ENCODE data around the gene PRPS1. TPM values are rescaled to one million over a fixed set of nuclear protein-coding genes. Genes with fewer than 3 reads are reported as not detected.

Gene PRPS1
- total RNA-seq, 1 experiment from 2014 or later: 87.3 TPM

DNA sequence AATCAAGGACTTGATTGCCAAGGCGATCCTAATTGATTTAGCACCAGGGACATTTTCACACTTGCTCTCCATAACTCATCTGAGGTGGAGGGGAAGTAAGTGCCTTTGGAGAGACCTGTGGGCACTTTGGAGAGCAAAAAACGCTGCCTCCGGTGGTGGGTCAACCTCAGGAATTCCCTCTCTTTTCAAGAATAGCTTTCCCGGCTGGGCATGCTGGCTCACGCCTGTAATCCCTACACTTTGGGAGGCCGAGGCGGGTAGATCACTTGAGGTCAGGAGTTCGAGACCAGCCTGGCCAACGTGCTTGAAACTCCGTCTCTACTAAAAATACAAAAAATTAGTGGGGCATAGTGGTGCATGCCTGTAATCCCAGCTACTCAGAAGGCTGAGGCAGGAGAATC is 49.2 kb downstream of the PRPS1 start:
- peak; percentile 28 for DNase-seq (ENCODE audit: low spot score)
- no peak overlapping the region for H3K27ac ChIP-seq (ENCODE audit: low read depth, low read length, poor library complexity, severe bottlenecking)

DNA sequence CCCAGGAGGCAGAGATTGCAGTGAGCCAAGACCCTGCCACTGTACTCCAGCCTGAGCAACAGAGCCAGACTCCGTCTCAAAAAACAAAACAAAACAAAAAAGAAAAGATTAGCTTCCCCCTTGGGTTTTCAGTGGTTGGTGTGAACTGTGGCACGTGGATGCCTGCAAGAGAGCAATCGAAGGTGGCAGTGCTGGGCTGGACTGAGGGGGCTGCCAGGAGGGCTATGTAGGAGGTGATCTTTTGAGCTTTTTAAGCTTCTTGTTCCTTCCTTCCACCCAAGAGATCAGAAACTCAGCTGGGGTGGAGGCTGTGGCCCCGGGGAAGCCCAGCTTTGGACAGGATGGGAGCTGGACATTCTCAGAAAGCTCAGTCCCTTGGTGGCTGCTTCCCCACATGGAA is 49.6 kb downstream of the PRPS1 start:
- H3K9me3 ChIP-seq (ENCODE audit: low read depth, low read length, poor library complexity, severe bottlenecking): no peaks in the 10 kb centered on the region
- H3K27me3 ChIP-seq (replicated peaks; ENCODE audit: insufficient read depth, low read depth, low read length, poor library complexity): peaks cover 6% of the 10 kb centered on the region
- DNase-seq (ENCODE audit: low spot score): no peak
- CTCF ChIA-PET: no interaction called here
- H3K4me3 ChIP-seq (ENCODE audit: low read depth, low read length, poor library complexity, severe bottlenecking): no peak overlapping the region
- POLR2A ChIA-PET (ENCODE audit: low non-redundant PET): no interaction called here
- intact Hi-C loops (cut with micrococcal nuclease; ENCODE audit: unreplicated experiment): loop anchor here (2.0 to 5.0 kb wide), 2 partner anchors 39 to 99 kb away; partner anchors contain the start of gene NCBP2L
- peaks cover 26% of the 10 kb centered on the region for H3K4me1 ChIP-seq (ENCODE audit: insufficient read depth, low read length, poor library complexity, severe bottlenecking)
- H3K27ac ChIP-seq (ENCODE audit: low read depth, low read length, poor library complexity, severe bottlenecking): no peak overlapping the region
- no peaks in the 10 kb centered on the region for H3K36me3 ChIP-seq (ENCODE audit: insufficient read depth, low read length, poor library complexity, severe bottlenecking)
- BruUV-seq (replicated peaks): no TSS peak
- TF ChIP-seq EZH2 (IDR thresholded peaks at IDR 0.05; ENCODE audit: borderline replicate concordance, low read depth, low read length, poor library complexity, severe bottlenecking): no peak
- TF ChIP-seq, protein P1, sequence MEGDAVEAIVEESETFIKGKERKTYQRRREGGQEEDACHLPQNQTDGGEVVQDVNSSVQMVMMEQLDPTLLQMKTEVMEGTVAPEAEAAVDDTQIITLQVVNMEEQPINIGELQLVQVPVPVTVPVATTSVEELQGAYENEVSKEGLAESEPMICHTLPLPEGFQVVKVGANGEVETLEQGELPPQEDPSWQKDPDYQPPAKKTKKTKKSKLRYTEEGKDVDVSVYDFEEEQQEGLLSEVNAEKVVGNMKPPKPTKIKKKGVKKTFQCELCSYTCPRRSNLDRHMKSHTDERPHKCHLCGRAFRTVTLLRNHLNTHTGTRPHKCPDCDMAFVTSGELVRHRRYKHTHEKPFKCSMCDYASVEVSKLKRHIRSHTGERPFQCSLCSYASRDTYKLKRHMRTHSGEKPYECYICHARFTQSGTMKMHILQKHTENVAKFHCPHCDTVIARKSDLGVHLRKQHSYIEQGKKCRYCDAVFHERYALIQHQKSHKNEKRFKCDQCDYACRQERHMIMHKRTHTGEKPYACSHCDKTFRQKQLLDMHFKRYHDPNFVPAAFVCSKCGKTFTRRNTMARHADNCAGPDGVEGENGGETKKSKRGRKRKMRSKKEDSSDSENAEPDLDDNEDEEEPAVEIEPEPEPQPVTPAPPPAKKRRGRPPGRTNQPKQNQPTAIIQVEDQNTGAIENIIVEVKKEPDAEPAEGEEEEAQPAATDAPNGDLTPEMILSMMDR (conservative IDR thresholded peaks at IDR 0.05; ENCODE audit: low read depth, low read length): no peak

More for the DNA sequence above, 49.2 kb downstream of the PRPS1 start:
- peaks cover 26% of the 10 kb centered on the region for H3K4me1 ChIP-seq (ENCODE audit: insufficient read depth, low read length, poor library complexity, severe bottlenecking)
- intact Hi-C loops (cut with micrococcal nuclease; ENCODE audit: unreplicated experiment): loop anchor here (2.0 to 5.0 kb wide), 2 partner anchors 40 to 99 kb away; partner anchors contain the start of gene NCBP2L
- TF ChIP-seq EZH2 (IDR thresholded peaks at IDR 0.05; ENCODE audit: borderline replicate concordance, low read depth, low read length, poor library complexity, severe bottlenecking): no peak
- TF ChIP-seq, protein P1 (conservative IDR thresholded peaks at IDR 0.05; ENCODE audit: low read depth, low read length): peak; percentile 31; the same call in 1 of the 2 replicates
- peaks cover 6% of the 10 kb centered on the region for H3K27me3 ChIP-seq (replicated peaks; ENCODE audit: insufficient read depth, low read depth, low read length, poor library complexity)
- ChIA-PET POLR2A (ENCODE audit: low non-redundant PET) (no interaction called here), CTCF (no interaction called here)
- no peaks in the 10 kb centered on the region for H3K9me3 ChIP-seq (ENCODE audit: low read depth, low read length, poor library complexity, severe bottlenecking)
- no TSS peak for BruUV-seq (replicated peaks)
- H3K36me3 ChIP-seq (ENCODE audit: insufficient read depth, low read length, poor library complexity, severe bottlenecking): no peaks in the 10 kb centered on the region
- H3K4me3 ChIP-seq (ENCODE audit: low read depth, low read length, poor library complexity, severe bottlenecking): no peak overlapping the region

DNA sequence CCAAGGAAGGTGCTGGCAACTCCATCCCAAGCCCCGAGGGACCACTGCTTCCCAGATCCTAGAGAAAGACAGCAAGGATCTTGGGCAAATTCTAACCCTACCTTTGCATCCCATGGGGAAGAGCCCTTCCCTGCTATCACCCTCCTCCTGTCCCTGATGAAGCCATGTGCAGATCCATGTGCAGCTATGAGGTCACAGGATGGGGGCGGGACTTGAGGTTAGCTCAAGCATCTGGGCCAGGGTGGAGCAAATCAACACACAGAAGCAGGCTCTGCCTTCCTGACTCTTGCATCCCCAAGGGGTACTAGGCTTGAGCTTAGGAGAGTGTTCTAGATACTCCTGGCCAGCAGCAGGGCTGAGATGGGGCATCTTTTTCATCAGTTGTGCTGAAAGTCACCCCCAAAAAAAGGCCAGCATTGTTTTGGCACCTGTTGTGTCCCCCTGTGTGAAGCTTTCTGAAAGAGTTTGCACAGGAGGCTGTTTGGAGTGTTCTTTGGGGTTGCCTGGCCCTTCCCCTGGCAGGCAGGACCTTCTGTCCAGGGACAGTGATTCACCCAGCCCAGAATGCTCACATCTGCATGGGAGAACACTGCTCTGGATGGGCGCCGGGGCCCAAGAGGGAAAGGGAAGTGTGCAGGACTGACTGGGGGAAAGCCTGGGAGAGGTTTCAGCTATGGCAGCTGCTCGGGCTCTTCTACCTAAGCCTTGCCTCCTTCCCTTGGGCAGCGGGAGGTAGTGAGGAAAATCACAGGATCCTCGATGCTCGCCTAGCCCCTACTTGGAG is 50.8 kb downstream of the PRPS1 start:
- Histone ChIP-seq H3K4me3 (ENCODE audit: low read depth, low read length, poor library complexity, severe bottlenecking) (no peak overlapping the region), H3K9me3 (ENCODE audit: low read depth, low read length, poor library complexity, severe bottlenecking) (no peaks in the 10 kb centered on the region), H3K36me3 (ENCODE audit: insufficient read depth, low read length, poor library complexity, severe bottlenecking) (no peaks in the 10 kb centered on the region), H3K27me3 (replicated peaks; ENCODE audit: insufficient read depth, low read depth, low read length, poor library complexity) (peaks cover 6% of the 10 kb centered on the region), H3K4me1 (ENCODE audit: insufficient read depth, low read length, poor library complexity, severe bottlenecking) (peaks cover 15% of the 10 kb centered on the region), H3K27ac (ENCODE audit: low read depth, low read length, poor library complexity, severe bottlenecking) (no peak overlapping the region)
- no peak for TF ChIP-seq EZH2 (IDR thresholded peaks at IDR 0.05; ENCODE audit: borderline replicate concordance, low read depth, low read length, poor library complexity, severe bottlenecking)
- TF ChIP-seq, protein P1 (conservative IDR thresholded peaks at IDR 0.05; ENCODE audit: low read depth, low read length): no peak
- peak; percentile 17 for DNase-seq (ENCODE audit: low spot score)
- no TSS peak for BruUV-seq (replicated peaks)
- ChIA-PET CTCF (no interaction called here), POLR2A (ENCODE audit: low non-redundant PET) (no interaction called here)
- intact Hi-C loops (cut with micrococcal nuclease; ENCODE audit: unreplicated experiment): loop anchor here (5.0 kb wide), 1 partner anchor 38 kb away; no protein-coding TSS in a partner anchor

Data from A673 (cell line).